Measurements from ENCODE around the gene IER3IP1.
A peak's percentile ranks its signal among the peaks of the same experiment; 100 is the strongest.

The IER3IP1 gene

GRCh38 chr18:47151439-47151838, 24.7 kb downstream of the IER3IP1 start:
- Histone ChIP-seq H3K4me1 (ENCODE audit: control insufficient read depth, insufficient read depth, low read length) (peaks cover 18% of the 10 kb centered on the region), H3K27me3 (ENCODE audit: control insufficient read depth, insufficient read depth, low read length) (no peaks in the 10 kb centered on the region), H3K4me3 (ENCODE audit: low read length) (peak overlapping the region; percentile 85), H3K36me3 (ENCODE audit: insufficient read depth, low read length) (peaks cover 17% of the 10 kb centered on the region), H3K4me2 (ENCODE audit: low read length) (peak overlapping the region; percentile 92), H3K9ac (ENCODE audit: low read depth, low read length) (peak overlapping the region; percentile 95), H3K9me3 (replicated peaks; ENCODE audit: low read length) (no peaks in the 10 kb centered on the region)

- Histone ChIP-seq H3K9ac (ENCODE audit: low read depth, low read length) (peak overlapping the region; percentile 95), H3K9me3 (replicated peaks; ENCODE audit: low read length) (no peaks in the 10 kb centered on the region), H3K4me3 (ENCODE audit: low read length) (peak overlapping the region; percentile 85), H3K4me1 (ENCODE audit: control insufficient read depth, insufficient read depth, low read length) (peaks cover 18% of the 10 kb centered on the region), H3K36me3 (ENCODE audit: insufficient read depth, low read length) (peaks cover 17% of the 10 kb centered on the region), H3K4me2 (ENCODE audit: low read length) (peak overlapping the region; percentile 92), H3K27me3 (ENCODE audit: control insufficient read depth, insufficient read depth, low read length) (no peaks in the 10 kb centered on the region)
These were observed 25.3 kb downstream of the IER3IP1 start for GRCh38 chr18:47150824-47151366.

- Histone ChIP-seq H3K27me3 (ENCODE audit: control insufficient read depth, insufficient read depth, low read length) (no peaks in the 10 kb centered on the region), H3K9ac (ENCODE audit: low read depth, low read length) (peak within 1 kb of the TSS; percentile 95), H3K4me2 (ENCODE audit: low read length) (peak within 1 kb of the TSS; percentile 92), H3K9me3 (replicated peaks; ENCODE audit: low read length) (no peaks in the 10 kb centered on the region), H3K4me3 (ENCODE audit: low read length) (peak within 1 kb of the TSS; percentile 85), H3K36me3 (ENCODE audit: insufficient read depth, low read length) (peaks cover 13% of the 10 kb centered on the region), H3K4me1 (ENCODE audit: control insufficient read depth, insufficient read depth, low read length) (peaks cover 18% of the 10 kb centered on the region)
These were observed 25.9 kb downstream of the IER3IP1 start, which contains the start of gene HDHD2 for GRCh38 chr18:47150029-47150823. Gene HDHD2, minus strand, starts transcription at chr18:47150500. Its CDS starts 14,061 bp downstream, at chr18:47136439.

GRCh38 chr18:47149457-47150028, 26.6 kb downstream of the IER3IP1 start:
- Histone ChIP-seq H3K27me3 (ENCODE audit: control insufficient read depth, insufficient read depth, low read length) (no peaks in the 10 kb centered on the region), H3K4me1 (ENCODE audit: control insufficient read depth, insufficient read depth, low read length) (peaks cover 18% of the 10 kb centered on the region), H3K4me3 (ENCODE audit: low read length) (peak overlapping the region; percentile 85), H3K9ac (ENCODE audit: low read depth, low read length) (peak overlapping the region; percentile 95), H3K36me3 (ENCODE audit: insufficient read depth, low read length) (peaks cover 6% of the 10 kb centered on the region), H3K4me2 (ENCODE audit: low read length) (peak overlapping the region; percentile 92), H3K9me3 (replicated peaks; ENCODE audit: low read length) (no peaks in the 10 kb centered on the region)

- Histone ChIP-seq H3K9me3 (replicated peaks; ENCODE audit: low read length) (no peaks in the 10 kb centered on the region), H3K27me3 (ENCODE audit: control insufficient read depth, insufficient read depth, low read length) (no peaks in the 10 kb centered on the region), H3K4me3 (ENCODE audit: low read length) (no peak overlapping the region), H3K4me2 (ENCODE audit: low read length) (no peak overlapping the region), H3K9ac (ENCODE audit: low read depth, low read length) (no peak overlapping the region), H3K36me3 (ENCODE audit: insufficient read depth, low read length) (no peaks in the 10 kb centered on the region), H3K4me1 (ENCODE audit: control insufficient read depth, insufficient read depth, low read length) (peaks cover 15% of the 10 kb centered on the region)
These were observed 30.0 kb downstream of the IER3IP1 start for GRCh38 chr18:47146206-47146605.

- Histone ChIP-seq H3K9me3 (replicated peaks; ENCODE audit: low read length) (no peaks in the 10 kb centered on the region), H3K4me2 (ENCODE audit: low read length) (no peak overlapping the region), H3K9ac (ENCODE audit: low read depth, low read length) (no peak overlapping the region), H3K27me3 (ENCODE audit: control insufficient read depth, insufficient read depth, low read length) (no peaks in the 10 kb centered on the region), H3K4me1 (ENCODE audit: control insufficient read depth, insufficient read depth, low read length) (peaks cover 4% of the 10 kb centered on the region), H3K4me3 (ENCODE audit: low read length) (no peak overlapping the region), H3K36me3 (ENCODE audit: insufficient read depth, low read length) (no peaks in the 10 kb centered on the region)
These were observed 32.2 kb downstream of the IER3IP1 start for GRCh38 chr18:47143899-47144485.

GRCh38 chr18:47143153-47143552, 33.0 kb downstream of the IER3IP1 start:
- Histone ChIP-seq H3K4me3 (ENCODE audit: low read length) (no peak overlapping the region), H3K9ac (ENCODE audit: low read depth, low read length) (no peak overlapping the region), H3K4me2 (ENCODE audit: low read length) (no peak overlapping the region), H3K4me1 (ENCODE audit: control insufficient read depth, insufficient read depth, low read length) (no peaks in the 10 kb centered on the region), H3K9me3 (replicated peaks; ENCODE audit: low read length) (no peaks in the 10 kb centered on the region), H3K27me3 (ENCODE audit: control insufficient read depth, insufficient read depth, low read length) (no peaks in the 10 kb centered on the region), H3K36me3 (ENCODE audit: insufficient read depth, low read length) (no peaks in the 10 kb centered on the region)

- Histone ChIP-seq H3K4me2 (ENCODE audit: low read length) (no peak overlapping the region), H3K4me3 (ENCODE audit: low read length) (no peak overlapping the region), H3K9ac (ENCODE audit: low read depth, low read length) (no peak overlapping the region), H3K9me3 (replicated peaks; ENCODE audit: low read length) (no peaks in the 10 kb centered on the region), H3K36me3 (ENCODE audit: insufficient read depth, low read length) (peaks cover under 1% of the 10 kb centered on the region), H3K27me3 (ENCODE audit: control insufficient read depth, insufficient read depth, low read length) (no peaks in the 10 kb centered on the region), H3K4me1 (ENCODE audit: control insufficient read depth, insufficient read depth, low read length) (no peaks in the 10 kb centered on the region)
These were observed 34.9 kb downstream of the IER3IP1 start for GRCh38 chr18:47141289-47141688.

GRCh38 chr18:47121146-47121545, 55.0 kb downstream of the IER3IP1 start:
- Histone ChIP-seq H3K4me3 (ENCODE audit: low read length) (no peak overlapping the region), H3K36me3 (ENCODE audit: insufficient read depth, low read length) (no peaks in the 10 kb centered on the region), H3K4me2 (ENCODE audit: low read length) (no peak overlapping the region), H3K9me3 (replicated peaks; ENCODE audit: low read length) (no peaks in the 10 kb centered on the region), H3K9ac (ENCODE audit: low read depth, low read length) (no peak overlapping the region), H3K4me1 (ENCODE audit: control insufficient read depth, insufficient read depth, low read length) (peaks cover 3% of the 10 kb centered on the region), H3K27me3 (ENCODE audit: control insufficient read depth, insufficient read depth, low read length) (no peaks in the 10 kb centered on the region)

- no peak overlapping the region for H3K4me3 ChIP-seq (ENCODE audit: low read length)
- no peaks in the 10 kb centered on the region for H3K36me3 ChIP-seq (ENCODE audit: insufficient read depth, low read length)
These were observed 55.7 kb downstream of the IER3IP1 start for GRCh38 chr18:47120428-47120827.

GRCh38 chr18:47118981-47119380, 57.2 kb downstream of the IER3IP1 start:
- H3K4me1 ChIP-seq (ENCODE audit: control insufficient read depth, insufficient read depth, low read length) = peaks cover 3% of the 10 kb centered on the region
- no peak overlapping the region for H3K4me3 ChIP-seq (ENCODE audit: low read length)
- no peaks in the 10 kb centered on the region for H3K9me3 ChIP-seq (replicated peaks; ENCODE audit: low read length)
- peaks cover 6% of the 10 kb centered on the region for H3K36me3 ChIP-seq (ENCODE audit: insufficient read depth, low read length)
- H3K27me3 ChIP-seq (ENCODE audit: control insufficient read depth, insufficient read depth, low read length) = no peaks in the 10 kb centered on the region
- no peak overlapping the region for H3K9ac ChIP-seq (ENCODE audit: low read depth, low read length)
- no peak overlapping the region for H3K4me2 ChIP-seq (ENCODE audit: low read length)

More at GRCh38 chr18:47120428-47120827, 55.7 kb downstream of the IER3IP1 start:
- Histone ChIP-seq H3K4me2 (ENCODE audit: low read length) (no peak overlapping the region), H3K4me1 (ENCODE audit: control insufficient read depth, insufficient read depth, low read length) (peaks cover 3% of the 10 kb centered on the region), H3K9me3 (replicated peaks; ENCODE audit: low read length) (no peaks in the 10 kb centered on the region), H3K27me3 (ENCODE audit: control insufficient read depth, insufficient read depth, low read length) (no peaks in the 10 kb centered on the region), H3K9ac (ENCODE audit: low read depth, low read length) (no peak overlapping the region)
